Measurements from ENCODE around the gene TAF10.

The TAF10 gene

DNA sequence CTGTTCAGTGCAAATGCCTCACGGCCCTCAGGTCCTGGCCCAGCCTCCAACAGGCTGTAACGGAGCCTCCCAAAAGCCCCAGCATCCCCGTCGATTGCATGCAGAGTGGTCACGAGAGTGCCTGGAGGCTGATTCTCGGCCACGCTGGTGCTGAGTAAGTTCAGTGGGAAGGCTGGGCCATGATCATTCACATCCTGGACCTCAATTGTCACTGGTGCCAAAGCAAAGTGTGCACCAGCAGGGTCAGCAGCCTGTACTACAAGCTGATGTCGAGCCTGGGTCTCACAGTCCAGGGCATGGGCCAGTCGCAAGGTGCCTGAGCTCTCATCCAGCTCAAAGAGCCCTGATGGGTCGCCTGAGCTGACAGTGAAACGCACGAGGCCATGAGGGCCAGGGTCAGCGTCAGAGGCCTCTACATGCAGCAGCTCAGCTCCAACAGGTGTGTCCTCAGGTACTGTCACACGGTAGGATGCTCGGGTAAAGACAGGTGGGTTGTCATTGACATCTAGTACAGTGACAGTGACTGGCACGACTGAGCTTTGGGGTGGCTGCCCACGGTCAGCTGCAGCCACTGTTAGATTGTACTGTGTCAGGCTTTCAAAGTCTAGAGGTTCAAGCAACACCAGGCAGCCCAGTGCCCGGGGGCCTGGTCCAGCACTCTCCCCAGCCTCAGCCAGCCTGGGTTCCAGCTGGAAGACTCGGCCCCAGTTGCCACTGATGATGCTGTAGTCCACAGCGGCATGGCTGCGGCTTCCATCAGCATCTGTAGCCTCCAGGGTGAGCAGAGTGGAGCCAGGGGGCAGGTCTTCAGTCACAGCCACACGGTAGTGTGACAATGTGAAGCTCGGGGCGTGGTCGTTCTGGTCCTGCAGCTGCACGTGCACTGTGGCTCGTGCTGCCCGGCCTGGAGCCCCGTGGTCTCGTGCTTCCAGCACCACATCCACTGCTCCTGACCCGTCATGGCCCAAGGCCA is 11.7 kb upstream of the TAF10 start:
- no peak for DNase-seq

DNA sequence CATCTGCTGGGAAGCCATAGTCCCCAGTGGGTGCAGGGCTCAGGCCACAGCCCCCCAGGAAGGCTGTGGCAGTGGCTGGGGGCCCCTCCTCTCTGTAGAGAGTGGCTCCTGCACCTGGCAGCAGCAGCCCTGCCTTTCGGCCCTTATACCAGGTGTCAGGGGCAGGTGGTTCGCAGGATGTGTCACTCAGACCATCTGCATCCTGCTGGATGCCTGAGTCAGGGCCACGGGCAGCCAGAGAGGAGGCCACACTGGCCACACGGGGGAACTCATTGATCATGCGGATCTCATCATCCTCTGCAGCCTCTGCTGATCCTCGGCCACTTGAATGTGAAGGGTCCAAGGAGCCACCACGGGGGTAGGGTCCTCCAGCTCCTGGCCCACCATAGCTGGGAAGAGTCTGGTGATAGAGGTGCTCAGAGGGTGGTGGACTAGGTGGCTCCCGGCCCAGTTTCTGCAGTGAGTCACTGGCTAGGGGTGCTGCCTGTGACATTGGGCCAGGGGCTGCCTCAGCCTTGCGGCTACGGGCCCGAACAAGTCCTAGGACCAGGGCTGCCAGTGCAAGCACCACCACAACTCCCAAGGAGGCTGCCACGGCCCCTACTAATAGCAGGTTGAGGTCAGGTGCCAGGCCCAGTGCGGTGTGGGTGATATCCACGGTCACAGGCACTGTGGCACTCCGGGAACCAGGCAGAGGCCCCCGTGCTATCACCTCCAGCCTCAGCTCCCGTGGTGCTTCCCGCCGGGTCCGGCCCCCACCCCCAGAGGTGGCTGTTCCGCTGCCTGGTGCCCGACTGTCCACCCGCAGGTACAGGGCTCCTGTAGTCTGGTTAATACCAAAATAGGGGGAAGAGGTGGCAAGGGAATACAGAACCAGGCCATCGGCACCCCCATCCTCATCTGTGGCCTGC is 10.5 kb upstream of the TAF10 start:
- DNase-seq: no peak

DNA sequence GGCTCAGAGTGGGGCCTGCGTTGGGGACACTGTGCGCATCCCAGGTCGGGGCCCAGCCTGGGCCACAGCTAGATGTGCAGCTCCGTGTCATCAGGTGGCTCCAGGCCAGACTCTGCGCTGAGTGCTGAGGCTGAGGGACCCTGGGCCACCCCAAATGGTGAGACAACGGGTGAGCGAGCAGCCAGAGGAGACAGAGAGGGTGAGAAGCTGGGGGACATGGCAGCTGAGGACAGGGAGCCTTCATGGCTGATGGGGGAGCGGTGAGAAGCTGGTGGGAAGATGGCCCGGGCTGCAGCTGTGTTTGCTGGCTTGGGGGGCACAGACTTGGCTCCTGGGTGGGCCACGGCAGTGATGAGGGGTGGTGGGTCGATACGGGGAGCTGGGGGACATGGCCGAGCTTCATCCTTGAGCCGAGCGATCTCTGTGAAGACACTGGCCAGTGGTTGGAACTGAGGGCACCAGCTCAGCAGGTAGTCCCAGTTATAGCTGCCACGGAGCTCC is 9.7 kb upstream of the TAF10 start:
- DNase-seq: no peak

DNA sequence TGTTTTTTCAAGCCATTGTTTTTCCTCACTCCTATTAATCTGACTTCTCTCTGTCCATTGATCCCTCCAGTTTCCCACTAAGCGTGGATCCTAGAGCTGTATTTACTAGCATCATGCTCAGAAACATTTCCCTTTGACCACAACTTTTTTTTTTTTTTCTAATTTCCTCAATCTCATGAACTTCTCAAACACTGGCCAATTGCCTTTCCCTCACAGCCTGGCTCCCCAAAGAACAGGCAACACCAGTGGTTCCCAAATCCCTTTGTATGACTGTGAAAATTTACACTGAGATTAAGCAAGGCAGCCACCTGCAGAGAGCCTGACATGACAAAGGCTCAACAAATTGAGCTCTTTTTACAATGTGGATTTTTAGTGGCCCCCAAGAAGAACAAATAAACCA is 8.6 kb upstream of the TAF10 start:
- DNase-seq: no peak

DNA sequence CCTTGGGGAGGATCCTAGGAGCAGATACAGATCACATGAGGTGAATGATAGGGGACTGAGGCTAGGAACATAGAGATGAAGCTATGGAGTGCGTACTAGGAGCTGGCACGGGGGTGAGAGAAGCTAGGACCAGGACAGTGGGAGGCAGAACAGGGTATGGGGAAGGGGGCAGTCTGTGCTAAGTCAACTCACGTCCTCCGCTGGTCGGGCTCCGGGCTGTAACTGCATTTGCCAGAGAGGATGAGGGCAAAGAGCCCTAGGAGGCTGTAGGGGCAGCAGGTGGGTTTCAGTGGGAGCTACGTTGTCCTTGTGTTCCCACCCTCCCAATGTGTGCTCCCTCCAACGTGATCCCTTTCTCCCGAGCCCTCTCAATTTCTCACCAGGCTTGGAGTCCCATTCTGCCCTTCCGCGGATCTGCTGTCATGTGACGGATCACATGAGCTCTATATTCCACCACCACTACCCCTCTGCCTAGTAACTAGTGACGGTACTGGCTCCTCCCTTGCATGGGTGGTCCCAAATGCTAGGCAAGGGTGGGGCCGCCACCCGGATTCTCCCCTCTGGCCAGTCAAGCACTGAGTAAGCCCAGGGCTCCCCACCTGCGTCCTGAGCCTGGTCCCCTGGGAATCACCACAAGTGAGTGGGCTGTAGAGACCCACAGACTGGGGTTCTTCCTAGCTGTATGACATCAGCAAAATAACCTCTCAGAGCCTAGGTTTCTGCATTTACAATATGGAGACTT is 7.2 kb upstream of the TAF10 start, which contains the start of gene TPP1:
Gene TPP1, minus strand, starts transcription at position 419 of the 742 bp plus-strand sequence. Its CDS starts 22 bp downstream, at position 397.
- DNase-seq: peak; percentile 93

DNA sequence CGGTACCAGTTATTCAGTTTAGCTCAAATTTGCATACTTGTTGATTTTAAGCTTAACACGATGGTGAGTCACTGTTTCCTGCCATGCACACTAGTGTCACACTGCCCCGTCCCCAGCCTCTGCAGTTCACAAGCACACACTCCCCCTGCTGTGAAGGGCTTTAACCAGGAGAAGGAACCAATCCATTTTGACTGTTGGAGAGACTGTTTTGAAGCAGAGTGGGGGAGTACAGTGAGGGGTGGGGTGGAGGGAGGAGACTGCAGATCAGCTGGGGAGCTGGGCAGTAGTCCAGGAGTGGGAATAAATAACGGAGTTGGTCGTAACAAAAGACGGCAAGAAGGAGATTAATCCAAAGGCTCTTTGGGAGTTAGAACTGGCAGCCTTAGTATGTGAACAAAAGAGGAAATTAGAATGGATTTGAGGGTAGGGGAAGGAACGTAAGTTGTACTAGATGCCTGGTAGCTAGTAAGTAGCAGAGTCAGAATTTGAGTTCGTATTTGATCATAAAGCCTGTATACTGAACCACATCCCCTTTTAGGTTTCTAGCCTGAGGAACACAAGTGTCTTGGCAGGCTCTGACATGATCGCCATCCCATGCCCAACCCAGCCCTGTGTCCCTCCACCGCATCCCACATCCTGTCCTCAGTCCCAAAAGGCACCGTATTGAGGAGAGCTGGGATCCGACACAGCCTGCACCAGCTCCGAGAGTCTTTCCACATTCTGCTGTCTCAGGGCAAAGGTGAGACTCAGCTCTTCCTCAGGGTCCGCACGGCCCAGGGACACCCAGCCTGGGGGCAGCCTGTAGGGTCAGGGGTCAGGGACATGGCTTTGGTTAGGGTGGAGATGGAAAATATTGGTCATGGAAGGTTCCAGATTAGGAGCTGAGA is 6.3 kb upstream of the TAF10 start:
- DNase-seq: no peak

DNA sequence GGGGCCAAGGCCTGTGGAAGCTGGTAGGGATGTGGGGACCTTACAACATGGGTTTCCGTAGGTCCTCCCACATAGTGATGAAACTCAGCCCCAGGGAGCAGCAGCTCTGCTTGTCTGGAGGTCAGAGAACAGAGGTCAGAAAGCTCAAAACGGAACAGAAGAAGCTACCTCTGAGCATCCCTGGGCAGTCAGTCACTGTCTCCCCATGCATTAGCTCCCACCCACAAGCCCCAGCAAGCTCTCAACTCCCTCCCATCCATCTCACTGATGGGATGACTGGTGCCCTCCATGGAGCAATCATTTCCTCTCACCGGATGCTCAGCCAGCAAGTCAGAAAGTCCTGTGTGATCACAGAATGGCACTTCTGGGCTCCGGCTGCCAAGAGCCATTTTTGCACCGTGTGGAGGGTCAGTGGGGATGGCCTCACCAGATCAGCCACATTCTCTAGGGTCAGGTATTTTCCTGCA is 5.3 kb upstream of the TAF10 start:
- no peak for DNase-seq

DNA sequence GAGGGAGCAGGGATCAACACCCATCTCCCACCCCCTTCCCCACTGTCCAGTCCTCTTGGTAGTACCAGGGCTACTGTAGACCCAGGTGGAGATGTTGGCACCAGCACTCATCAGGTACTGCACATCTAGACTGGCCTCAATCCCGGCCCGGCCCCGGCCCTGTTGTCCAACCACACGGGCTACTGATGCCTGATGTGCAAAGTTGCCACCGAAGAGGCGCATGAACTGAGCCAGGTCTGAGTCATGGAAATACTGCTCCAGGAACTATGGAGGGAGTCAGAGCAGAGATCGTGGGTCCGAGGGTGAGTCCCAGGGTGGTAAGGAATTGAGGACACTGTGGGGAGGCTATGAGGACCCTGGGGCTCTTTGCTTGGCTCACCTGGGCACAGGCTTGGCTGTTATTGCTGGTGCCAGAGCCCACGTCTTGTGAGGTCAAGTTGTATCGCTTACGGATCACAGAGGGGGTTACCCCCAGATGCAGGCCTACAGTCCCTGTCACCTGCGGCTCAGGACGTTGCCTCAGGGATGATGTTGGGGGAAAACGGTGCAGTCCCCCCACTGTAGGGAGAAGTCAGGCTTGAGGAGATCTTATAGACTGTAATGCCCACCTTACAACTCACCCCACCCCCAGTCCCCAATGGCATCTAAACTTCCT is 4.7 kb upstream of the TAF10 start:
- DNase-seq: no peak

DNA sequence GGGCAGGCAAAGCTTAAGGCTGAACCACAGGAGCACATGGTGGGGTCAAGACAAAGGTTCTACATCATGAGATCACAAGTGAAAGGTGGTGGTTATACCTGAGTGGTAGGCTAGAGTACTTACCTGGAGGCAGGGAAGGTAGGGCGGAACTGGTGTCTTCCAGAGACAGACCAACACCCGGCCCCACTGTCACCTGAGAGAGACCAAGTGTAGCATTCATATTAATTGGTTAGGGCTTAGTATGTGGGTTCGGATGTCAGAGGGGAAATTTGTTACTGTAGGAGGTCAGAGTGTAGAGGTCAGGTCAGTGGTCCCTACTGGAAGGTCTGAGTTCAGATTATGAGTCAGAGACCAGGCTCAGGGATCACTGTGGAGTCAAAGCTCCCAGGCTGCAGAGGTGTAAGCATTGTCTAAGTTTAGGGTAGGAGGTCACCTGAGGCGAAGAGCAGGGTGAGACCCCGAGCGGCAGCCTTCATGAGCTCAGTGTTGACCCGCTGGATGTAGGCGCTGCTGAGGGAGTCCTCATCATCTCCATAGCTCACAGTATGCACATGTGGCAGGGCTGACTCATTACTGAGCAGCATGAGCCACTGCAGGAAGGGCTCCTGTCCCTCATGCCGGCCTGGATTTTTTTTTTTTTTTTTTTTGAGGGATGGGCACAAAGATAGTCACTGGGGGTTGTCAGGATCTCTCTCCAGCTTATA is 4.0 kb upstream of the TAF10 start:
- no peak for DNase-seq

DNA sequence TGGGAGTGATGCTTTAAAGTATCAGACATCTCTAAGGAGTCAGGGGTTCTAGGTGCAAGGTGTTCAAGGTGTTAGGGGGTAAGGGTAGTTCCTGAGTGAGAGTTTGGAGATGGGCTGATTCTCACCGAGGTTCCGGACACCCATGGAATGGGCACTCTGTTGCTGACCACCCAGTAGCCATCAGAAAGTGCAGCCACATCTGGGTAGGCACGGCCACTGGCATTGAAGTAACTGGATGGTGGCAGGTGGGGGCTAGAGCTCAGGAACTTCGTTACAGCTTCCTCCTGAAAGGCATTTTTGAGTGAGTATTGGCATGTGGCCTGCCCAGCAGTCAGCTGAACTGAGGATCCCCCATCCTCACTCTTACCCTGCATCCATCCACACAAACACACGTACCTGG is 3.0 kb upstream of the TAF10 start:
- no peak for DNase-seq

DNA sequence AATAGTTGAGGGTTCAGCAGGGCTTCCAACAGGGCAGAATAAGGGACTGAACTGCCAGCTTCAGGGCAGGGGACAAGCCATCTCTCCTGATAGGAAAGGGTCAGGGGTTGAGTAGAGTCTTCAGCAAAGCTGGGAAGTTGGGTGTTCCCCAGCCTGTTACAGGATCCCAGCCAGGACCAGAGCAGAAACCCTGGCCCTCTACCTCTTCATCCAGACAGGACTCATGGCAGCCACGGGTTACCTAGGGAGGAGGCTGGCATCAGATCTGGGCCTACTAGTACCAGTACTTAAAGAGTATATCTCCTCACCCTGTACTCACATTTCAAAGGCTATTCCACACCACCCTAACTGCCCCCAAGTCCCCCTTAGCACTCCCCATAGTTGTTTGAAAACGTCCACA is 2.4 kb upstream of the TAF10 start:
- DNase-seq: no peak

DNA sequence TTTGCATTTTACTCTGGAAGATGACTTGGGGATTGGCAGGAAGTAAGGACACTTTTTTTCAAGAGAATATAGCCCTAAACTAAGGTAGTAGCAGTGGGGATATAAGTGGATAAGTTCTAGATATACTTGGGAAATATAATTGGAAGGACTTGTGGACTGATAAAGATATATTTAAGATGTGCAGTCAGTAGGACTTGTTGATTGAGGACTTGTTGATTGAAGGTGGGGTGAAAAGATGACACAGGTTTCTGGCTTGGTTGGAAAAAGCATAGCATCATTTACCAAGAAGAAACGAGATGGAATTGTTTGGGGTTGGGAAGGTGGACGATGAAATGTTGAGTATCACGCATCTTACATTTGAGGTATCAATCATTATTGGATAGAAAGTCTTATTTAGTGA is 1.5 kb upstream of the TAF10 start:
- DNase-seq: no peak

DNA sequence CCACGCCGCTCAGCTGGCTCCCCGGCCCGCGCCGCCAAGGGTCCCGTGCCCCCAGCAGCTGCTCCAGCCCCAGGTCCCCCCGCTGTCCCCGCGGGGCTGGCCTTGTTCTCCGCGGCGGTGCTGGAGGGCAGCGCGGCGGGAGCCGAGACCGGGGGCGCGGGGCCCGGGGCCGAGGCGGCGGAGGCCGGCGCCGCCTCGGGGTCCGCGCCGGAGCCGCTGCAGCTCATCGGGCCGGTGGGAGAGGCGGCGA is 128 bp downstream of the TAF10 start:
- DNase-seq: no peak

DNA sequence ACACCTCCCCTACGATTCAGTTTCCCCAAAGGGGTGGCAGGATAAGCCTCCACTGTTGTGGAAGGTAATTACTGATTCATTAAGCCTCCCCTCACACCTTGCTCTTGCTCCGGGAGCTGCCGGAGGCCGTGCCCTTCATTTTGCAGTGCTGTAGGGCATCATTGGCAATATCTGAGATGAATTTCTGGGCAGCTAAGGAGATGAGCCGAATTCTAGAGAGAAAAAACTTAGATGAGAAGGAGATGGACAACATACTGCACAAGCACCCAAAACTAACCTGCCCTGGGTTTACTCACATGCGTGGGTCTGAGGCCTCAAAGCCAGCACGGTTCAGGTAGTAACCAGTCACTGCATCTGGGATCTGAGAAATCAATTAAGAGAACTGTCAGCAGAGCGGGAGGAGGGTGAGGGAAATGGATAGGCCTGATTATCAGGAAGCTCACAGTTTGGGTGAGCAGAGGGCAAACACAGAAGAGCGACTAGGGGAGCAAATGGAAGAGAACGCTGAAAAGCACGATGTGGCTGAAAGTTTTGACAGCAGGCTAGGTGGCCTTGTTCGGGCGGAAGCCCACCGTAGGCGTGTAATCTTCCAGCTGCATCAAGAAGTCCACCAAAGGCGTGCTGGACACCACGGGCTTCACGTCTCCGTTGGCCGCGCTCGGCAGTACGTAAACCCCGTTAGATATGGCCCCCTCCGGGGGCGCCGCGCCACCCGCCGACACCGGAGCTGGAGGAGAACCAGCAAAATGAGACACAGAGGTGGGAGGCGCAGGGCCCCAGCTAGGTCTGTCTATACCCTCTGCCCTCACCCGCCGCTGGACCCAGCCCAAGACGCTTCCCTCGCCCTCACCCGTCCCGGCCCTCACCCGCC is 689 bp downstream of the TAF10 start:
- peak; percentile 12 for DNase-seq

DNA sequence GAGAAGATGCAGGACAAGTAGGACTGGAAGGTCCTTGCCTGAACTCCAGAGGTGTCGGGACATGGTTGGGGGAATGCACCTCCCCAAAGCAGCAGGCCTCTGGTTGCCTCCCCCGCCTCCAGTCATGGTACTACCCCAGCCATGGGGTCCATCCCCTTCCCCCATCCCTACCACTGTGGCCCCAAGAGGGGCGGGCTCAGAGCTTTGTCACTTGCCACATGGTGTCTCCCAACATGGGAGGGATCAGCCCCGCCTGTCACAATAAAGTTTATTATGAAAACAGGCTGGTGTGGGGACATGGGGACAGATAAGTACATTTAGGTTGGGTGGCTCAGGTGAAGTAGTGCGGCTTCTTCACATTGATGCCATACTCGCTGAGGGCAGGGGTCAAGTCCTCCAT is 1.4 kb downstream of the TAF10 start:
- DNase-seq: no peak

DNA sequence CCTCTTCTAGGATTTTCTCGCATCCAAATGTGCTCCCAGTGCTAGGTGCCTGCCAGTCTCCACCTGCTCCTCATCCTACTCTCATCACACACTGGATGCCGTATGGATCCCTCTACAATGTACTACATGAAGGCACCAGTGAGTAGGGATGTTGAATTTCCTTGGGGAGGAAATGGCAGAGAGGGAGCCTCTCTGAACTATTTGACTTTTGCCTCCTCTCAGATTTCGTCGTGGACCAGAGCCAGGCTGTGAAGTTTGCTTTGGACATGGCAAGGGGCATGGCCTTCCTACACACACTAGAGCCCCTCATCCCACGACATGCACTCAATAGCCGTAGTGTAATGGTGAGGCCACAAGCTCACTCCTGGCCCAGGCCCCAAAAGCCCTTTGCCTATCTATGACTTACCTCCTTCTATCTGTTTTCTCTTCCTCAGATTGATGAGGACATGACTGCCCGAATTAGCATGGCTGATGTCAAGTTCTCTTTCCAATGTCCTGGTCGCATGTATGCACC is 2.5 kb downstream of the TAF10 start:
- no peak for DNase-seq

DNA sequence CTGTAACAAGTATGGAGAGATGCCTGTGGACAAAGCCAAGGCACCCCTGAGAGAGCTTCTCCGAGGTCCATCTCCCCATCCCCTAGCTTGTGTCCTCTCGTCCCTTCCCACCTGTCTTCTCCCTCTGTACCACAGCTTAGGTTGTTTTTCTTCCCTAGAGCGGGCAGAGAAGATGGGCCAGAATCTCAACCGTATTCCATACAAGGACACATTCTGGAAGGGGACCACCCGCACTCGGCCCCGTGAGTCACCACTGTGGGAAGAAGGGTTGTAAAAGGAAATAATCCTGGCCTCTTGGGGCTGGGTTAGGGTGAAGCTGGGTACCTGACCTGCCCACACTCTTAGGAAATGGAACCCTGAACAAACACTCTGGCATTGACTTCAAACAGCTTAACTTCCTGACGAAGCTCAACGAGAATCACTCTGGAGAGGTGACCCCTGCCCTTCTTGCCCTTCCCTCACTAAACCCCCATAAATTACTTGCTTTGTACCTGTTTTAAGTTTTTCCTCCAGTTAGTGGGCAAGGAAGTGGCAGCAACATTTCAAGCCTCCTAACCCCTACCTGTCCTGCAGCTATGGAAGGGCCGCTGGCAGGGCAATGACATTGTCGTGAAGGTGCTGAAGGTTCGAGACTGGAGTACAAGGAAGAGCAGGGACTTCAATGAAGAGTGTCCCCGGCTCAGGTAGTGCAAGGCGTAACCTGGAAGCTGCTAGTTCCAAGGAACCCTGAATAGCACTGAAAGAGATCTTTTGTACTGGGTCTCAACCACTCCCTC is 3.1 kb downstream of the TAF10 start:
- no peak for DNase-seq

DNA sequence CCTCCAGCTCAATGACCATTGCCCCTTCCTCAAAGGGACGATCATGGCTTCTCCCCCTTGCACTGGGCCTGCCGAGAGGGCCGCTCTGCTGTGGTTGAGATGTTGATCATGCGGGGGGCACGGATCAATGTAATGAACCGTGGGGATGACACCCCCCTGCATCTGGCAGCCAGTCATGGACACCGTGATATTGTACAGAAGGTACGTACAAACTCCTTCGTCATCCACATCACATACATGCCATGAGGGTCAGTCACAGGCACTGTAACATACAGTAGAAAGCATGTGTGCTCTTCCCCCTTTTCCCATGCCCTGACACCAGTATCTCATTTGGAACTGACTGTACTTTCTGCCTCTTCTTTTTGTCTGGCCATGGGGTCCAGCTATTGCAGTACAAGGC is 4.0 kb downstream of the TAF10 start:
- DNase-seq: no peak
